Measurements from ENCODE around the gene SMARCE1.

SMARCE1 gene

DNA sequence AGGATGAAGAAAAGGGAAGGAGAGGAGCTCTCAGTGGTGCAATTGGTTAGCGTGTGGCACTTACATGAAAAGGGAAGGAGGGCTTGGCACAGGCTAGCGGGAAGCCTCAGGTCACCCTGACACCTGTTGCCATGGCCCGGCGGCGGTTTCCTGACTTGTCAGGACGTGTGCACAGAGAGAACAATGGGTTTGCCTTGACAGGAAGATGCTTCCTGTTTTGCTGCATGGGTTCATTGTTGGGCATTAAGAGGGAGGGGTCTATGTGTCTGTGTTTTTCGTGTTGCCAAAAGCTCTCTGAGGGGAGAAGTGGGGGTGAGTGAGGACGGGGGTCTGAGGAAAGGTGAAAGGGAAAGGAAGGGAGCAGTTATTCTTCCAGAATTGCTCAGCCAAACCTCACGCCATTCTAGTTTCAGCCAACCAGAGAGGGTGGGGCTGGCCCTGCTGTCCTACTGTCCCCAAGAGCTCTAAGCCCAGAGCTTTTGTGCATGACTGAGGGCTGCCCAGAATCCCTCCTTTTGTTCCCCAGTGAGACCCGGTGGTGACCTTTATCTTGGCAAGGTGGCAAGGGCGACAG lies 65.2 kb downstream of the SMARCE1 start:
- peak; percentile 65 for DNase-seq (ENCODE audit: low read depth)

- no peak for DNase-seq (ENCODE audit: low read depth)
Observed at GRCh38 chr17:40580140-40580539, 67.5 kb downstream of the SMARCE1 start.

DNA sequence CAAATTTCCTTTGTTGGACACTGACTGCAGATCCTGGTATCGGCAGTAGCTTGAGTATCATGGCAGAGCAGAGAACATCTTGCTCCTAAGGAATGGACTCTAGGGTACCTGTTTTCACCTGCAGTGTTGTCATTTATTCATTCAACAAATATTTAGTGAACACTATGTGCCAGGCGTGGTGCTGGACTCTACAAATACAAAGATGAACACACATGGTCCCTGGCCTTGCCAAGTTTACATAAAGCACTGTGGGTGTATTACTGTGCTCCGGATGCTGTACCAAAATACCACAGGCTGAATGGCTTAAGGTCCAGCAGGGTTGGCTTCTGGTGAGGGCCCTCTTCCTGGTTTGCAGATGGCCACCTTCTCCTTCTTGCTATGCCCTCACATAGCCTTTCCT lies 68.1 kb downstream of the SMARCE1 start:
- no peak for DNase-seq (ENCODE audit: low read depth)

DNA sequence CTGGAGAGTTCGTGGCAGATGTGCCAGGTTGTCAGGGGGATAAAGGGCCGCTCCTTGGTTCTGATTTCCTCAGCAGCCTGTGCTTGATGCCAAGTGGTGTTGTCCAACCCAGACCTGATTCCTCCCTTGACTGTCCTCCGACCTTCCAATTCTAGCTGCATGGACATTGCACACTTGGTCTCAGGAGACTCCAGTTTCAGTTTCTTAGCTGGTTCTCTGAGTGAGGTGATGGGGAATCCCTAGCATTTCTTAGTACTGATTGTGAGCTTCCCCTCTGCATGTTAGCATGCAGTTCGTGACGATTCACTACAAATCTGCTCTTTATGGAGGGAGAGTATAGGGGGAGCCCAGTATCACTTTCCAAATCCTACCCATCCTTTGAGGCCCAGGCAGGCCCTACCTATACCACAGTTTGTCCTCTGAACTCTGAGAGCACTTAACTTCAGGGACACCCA lies 70.0 kb downstream of the SMARCE1 start:
- no peak for DNase-seq (ENCODE audit: low read depth)

DNA sequence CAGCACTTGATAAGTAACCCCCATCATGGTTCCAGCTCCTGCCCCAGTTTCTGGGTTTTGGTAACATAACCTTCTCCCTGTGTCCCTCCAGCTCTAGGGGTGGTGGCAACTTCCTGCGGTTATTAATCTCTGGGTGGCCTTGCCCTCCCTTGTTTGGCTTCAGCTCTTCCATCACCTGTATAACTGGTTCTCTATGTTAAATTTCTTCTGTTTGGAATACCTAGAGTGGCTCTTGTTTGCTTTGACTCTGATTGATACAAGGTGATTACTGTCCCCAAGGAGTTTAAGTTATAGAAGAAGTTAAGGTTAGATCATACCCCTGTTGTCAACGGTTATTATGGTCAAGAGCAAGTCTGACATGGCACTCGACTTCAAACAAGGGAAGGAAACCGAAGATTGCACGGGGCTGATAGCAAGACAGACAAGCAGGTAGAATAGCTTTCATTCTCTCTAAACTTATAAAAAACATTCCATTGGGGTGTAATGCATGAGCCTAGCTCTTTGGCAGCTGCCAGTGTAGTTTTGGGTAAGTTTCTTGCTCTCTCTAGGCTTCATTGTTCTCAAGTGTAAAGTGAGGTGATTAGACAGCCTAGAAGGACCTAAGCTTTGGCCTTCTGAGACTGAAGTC lies 71.4 kb downstream of the SMARCE1 start:
- no peak for DNase-seq (ENCODE audit: low read depth)
